ENCODE data around the gene ENO1. TPM values are rescaled to one million over a fixed set of nuclear protein-coding genes. Genes with fewer than 3 reads are reported as not detected.

Gene ENO1
- total and polyA plus RNA-seq, 2 donors (not counting 3 experiments of a cell fraction or from before 2014, with no cell fraction given): 1,111 to 1,593 TPM

- intact Hi-C loops (cut with micrococcal nuclease): no loop called here
These were observed 6.5 kb downstream of the ENO1 start for GRCh38 chr1:8871965-8872399.

GRCh38 chr1:8871539-8871935, 6.9 kb downstream of the ENO1 start:
- Histone ChIP-seq H3K36me3 (ENCODE audit: control insufficient read depth in 2 of 2, extremely low read depth in 1 of 2, insufficient read depth in 2 of 2, low read length in 2 of 2) (peaks cover 53 to 60% of the 10 kb centered on the region in 2 experiments), H3K4me1 (ENCODE audit: control insufficient read depth, extremely low read depth, insufficient read depth, low read length) (peaks cover 50% of the 10 kb centered on the region), H3K27ac (ENCODE audit: insufficient read depth, low read depth, low read length) (no peak overlapping the region), H4K20me1 (replicated peaks; ENCODE audit: control insufficient read depth, extremely low read depth, insufficient read depth, low read length) (peaks cover 4% of the 10 kb centered on the region), H3K9ac (replicated peaks; ENCODE audit: extremely low read depth, insufficient read depth, low read length) (no peak overlapping the region), H2AFZ (ENCODE audit: low read depth, low read length) (no peak overlapping the region), H3K4me3 (replicated peaks in 1 of 3; ENCODE audit: insufficient read depth in 1 of 3, low read depth in 1 of 3, low read length in 3 of 3) (no peak overlapping the region), H3K27me3 (ENCODE audit: control insufficient read depth in 2 of 2, insufficient read depth in 2 of 2, low read length in 2 of 2) (no peaks in the 10 kb centered on the region), H3K4me2 (ENCODE audit: insufficient read depth, low read length) (no peak overlapping the region), H3K9me1 (replicated peaks; ENCODE audit: control insufficient read depth, extremely low read depth, insufficient read depth, low read length) (no peaks in the 10 kb centered on the region), H3K79me2 (ENCODE audit: control insufficient read depth, insufficient read depth, low read length) (peaks cover 86% of the 10 kb centered on the region), H3K9me3 (replicated peaks; ENCODE audit: control insufficient read depth, insufficient read depth, low read length) (no peaks in the 10 kb centered on the region)
- DNase-seq (ENCODE audit: low read depth, low spot score) (no peak), FAIRE-seq (no peak)
- no TSS peak for BruUV-seq (replicated peaks)
- intact Hi-C loops (cut with micrococcal nuclease) (no loop called here), dilution Hi-C loops (cut with MboI; ENCODE audit: extremely low pct_ligation_motif_present, low sequenced_read_pairs) (no loop called here)
- CTCF ChIA-PET: interaction anchor here (1.2 to 1.8 kb wide), 3 partner anchors 9 to 133 kb away, joined by 6 to 10 read pairs (median 10); no protein-coding TSS in a partner anchor
- TF ChIP-seq CTCF (IDR thresholded peaks at IDR 0.05; ENCODE audit: extremely low read depth in 1 of 2, insufficient read depth in 1 of 2, low read depth in 1 of 2, low read length in 2 of 2) (peak; percentile 19 to 23), POLR2AphosphoS5 (IDR thresholded peaks at IDR 0.05; ENCODE audit: insufficient read depth, low read depth, low read length) (no peak), MYC (IDR thresholded peaks at IDR 0.05; ENCODE audit: low read depth, low read length) (no peak), JUN (IDR thresholded peaks at IDR 0.05; ENCODE audit: borderline replicate concordance, insufficient read depth, insufficient read length, low read depth) (no peak)
- POLR2A ChIA-PET: no interaction called here

More at GRCh38 chr1:8871965-8872399, 6.5 kb downstream of the ENO1 start:
- Histone ChIP-seq H4K20me1 (replicated peaks; ENCODE audit: control insufficient read depth, extremely low read depth, insufficient read depth, low read length) (peaks cover 4% of the 10 kb centered on the region), H3K9ac (replicated peaks; ENCODE audit: extremely low read depth, insufficient read depth, low read length) (no peak overlapping the region), H2AFZ (ENCODE audit: low read depth, low read length) (no peak overlapping the region), H3K4me3 (replicated peaks in 1 of 3; ENCODE audit: insufficient read depth in 1 of 3, low read depth in 1 of 3, low read length in 3 of 3) (no peak overlapping the region), H3K9me1 (replicated peaks; ENCODE audit: control insufficient read depth, extremely low read depth, insufficient read depth, low read length) (no peaks in the 10 kb centered on the region), H3K4me1 (ENCODE audit: control insufficient read depth, extremely low read depth, insufficient read depth, low read length) (peaks cover 50% of the 10 kb centered on the region), H3K4me2 (ENCODE audit: insufficient read depth, low read length) (no peak overlapping the region), H3K36me3 (ENCODE audit: control insufficient read depth in 2 of 2, extremely low read depth in 1 of 2, insufficient read depth in 2 of 2, low read length in 2 of 2) (peaks cover 49 to 56% of the 10 kb centered on the region in 2 experiments), H3K27me3 (ENCODE audit: control insufficient read depth in 2 of 2, insufficient read depth in 2 of 2, low read length in 2 of 2) (no peaks in the 10 kb centered on the region), H3K27ac (ENCODE audit: insufficient read depth, low read depth, low read length) (no peak overlapping the region), H3K79me2 (ENCODE audit: control insufficient read depth, insufficient read depth, low read length) (peaks cover 86% of the 10 kb centered on the region), H3K9me3 (replicated peaks; ENCODE audit: control insufficient read depth, insufficient read depth, low read length) (no peaks in the 10 kb centered on the region)
- no peak for FAIRE-seq
- no TSS peak for BruUV-seq (replicated peaks)
- TF ChIP-seq JUN (IDR thresholded peaks at IDR 0.05; ENCODE audit: borderline replicate concordance, insufficient read depth, insufficient read length, low read depth) (no peak), POLR2A (IDR thresholded peaks at IDR 0.05; ENCODE audit: low read depth, low read length) (peak; percentile 57)
- ChIA-PET CTCF (interaction anchor here (1.0 to 1.8 kb wide), 4 partner anchors 8 to 133 kb away, joined by 3 to 10 read pairs (median 8); no protein-coding TSS in a partner anchor), POLR2A (no interaction called here)
- dilution Hi-C loops (cut with MboI; ENCODE audit: extremely low pct_ligation_motif_present, low sequenced_read_pairs): no loop called here
- DNase-seq (ENCODE audit: low read depth, low spot score): no peak

Measured in endothelial cell of umbilical vein (primary cell).